RWPE2 (cell line): ENCODE results near the gene DECR2.
A peak's percentile ranks its signal among the peaks of the same experiment; 100 is the strongest.

Source experiments
- ATAC-seq: fragments of 200-7000 bp; cut with Tn5 transposase; 3 replicates; pipeline ENCODE4 v1.9.1; 2021; ENCODE audit warnings: low read depth
- DNase-seq: peaks from one replicate; pipeline ENCODE4 v3.0.0-alpha.2; 2020; ENCODE audit warnings: low spot score
- H3K27ac ChIP-seq: fragments of 450-650 bp; 2 replicates; pipeline ENCODE4 v1.5.1; 2017; ENCODE audit warnings: mild to moderate bottlenecking; ENCODE audit not compliant: poor library complexity, severe bottlenecking
- H3K27me3 ChIP-seq: fragments of 250-450 bp; sonication (Bioruptor Pico); 2 replicates; pipeline ENCODE4 v1.5.1; 2021; ENCODE audit warnings: mild to moderate bottlenecking, moderate library complexity; ENCODE audit not compliant: insufficient read depth, poor library complexity, severe bottlenecking
- H3K36me3 ChIP-seq: fragments of 250-450 bp; sonication (Bioruptor Pico); 2 replicates; pipeline ENCODE4 v1.5.1; 2020; ENCODE audit warnings: low read depth, mild to moderate bottlenecking, moderate library complexity
- H3K4me1 ChIP-seq: fragments of 250-450 bp; sonication (Bioruptor Pico); 2 replicates; pipeline ENCODE4 v1.5.1; 2021; ENCODE audit warnings: mild to moderate bottlenecking, moderate library complexity; ENCODE audit not compliant: insufficient read depth, poor library complexity, severe bottlenecking
- H3K4me3 ChIP-seq: fragments of 250-450 bp; sonication (Bioruptor Pico); 2 replicates; pipeline ENCODE4 v1.5.1; 2021; ENCODE audit warnings: mild to moderate bottlenecking, moderate library complexity; ENCODE audit not compliant: severe bottlenecking
- H3K9me3 ChIP-seq: fragments of 250-450 bp; sonication (Bioruptor Pico); 2 replicates; pipeline ENCODE4 v1.5.1; 2021; ENCODE audit warnings: mild to moderate bottlenecking, moderate library complexity; ENCODE audit not compliant: severe bottlenecking
- TF ChIP-seq, protein P1 (sequence below): fragments of 450-650 bp; IDR thresholded peaks from one replicate; pipeline ENCODE4 v1.5.1; 2017; ENCODE audit warnings: mild to moderate bottlenecking, moderate library complexity; ENCODE audit not compliant: poor library complexity, severe bottlenecking

The DECR2 gene

DNA sequence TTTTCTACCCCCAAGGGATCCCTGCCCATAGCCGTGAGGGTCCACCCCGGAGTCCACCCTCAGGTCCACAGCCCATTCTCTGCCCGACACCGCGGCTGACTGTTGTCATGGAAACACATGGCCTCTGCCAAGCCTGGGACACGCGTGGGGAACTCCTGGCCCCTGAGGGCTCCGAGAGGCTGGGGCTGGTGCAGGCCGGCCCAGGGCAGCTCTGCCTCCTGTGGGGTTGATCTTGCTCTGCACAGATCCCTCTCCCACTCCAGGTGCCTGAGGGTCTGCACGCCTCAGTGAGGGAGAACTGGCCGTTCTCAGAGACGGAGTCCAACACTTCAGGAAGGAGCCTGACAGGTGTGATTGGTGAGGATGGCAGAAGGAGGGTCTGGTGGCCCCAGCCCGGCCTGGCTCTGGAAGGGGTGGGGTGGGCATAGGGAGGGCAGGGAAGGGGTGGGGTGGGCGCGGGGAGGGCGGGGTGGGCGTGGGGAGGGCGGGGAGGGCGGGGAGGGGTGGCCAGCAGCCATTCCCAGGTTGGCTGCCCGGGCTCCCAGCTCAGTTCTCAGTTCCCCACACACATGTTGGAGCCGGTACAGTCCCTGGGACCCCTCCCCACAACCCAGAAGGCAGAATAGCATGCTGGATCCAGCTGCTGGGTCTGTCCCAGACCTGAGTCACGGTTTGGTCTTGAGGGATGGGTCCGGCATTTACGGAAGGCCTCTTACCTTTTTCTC, 37.8 kb upstream of the DECR2 start:
- Histone ChIP-seq H3K27me3 (no peaks in the 10 kb centered on the region), H3K9me3 (no peaks in the 10 kb centered on the region), H3K4me3 (no peak overlapping the region), H3K4me1 (no peaks in the 10 kb centered on the region), H3K36me3 (peaks cover 19% of the 10 kb centered on the region), H3K27ac (no peak overlapping the region)
- TF ChIP-seq, protein P1, sequence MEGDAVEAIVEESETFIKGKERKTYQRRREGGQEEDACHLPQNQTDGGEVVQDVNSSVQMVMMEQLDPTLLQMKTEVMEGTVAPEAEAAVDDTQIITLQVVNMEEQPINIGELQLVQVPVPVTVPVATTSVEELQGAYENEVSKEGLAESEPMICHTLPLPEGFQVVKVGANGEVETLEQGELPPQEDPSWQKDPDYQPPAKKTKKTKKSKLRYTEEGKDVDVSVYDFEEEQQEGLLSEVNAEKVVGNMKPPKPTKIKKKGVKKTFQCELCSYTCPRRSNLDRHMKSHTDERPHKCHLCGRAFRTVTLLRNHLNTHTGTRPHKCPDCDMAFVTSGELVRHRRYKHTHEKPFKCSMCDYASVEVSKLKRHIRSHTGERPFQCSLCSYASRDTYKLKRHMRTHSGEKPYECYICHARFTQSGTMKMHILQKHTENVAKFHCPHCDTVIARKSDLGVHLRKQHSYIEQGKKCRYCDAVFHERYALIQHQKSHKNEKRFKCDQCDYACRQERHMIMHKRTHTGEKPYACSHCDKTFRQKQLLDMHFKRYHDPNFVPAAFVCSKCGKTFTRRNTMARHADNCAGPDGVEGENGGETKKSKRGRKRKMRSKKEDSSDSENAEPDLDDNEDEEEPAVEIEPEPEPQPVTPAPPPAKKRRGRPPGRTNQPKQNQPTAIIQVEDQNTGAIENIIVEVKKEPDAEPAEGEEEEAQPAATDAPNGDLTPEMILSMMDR, result no peak
- DNase-seq, result peak; percentile 66
- ATAC-seq, result no peak

GRCh38 chr16:364595-365491, 36.8 kb upstream of the DECR2 start:
- TF ChIP-seq, protein P1, result no peak
- DNase-seq (peak; percentile 58), ATAC-seq (no peak)
- peaks cover 22% of the 10 kb centered on the region for H3K36me3 ChIP-seq
- H3K4me3 ChIP-seq, result no peak overlapping the region
- H3K27ac ChIP-seq, result no peak overlapping the region
- H3K4me1 ChIP-seq, result no peaks in the 10 kb centered on the region
- H3K9me3 ChIP-seq, result no peaks in the 10 kb centered on the region
- no peaks in the 10 kb centered on the region for H3K27me3 ChIP-seq

DNA sequence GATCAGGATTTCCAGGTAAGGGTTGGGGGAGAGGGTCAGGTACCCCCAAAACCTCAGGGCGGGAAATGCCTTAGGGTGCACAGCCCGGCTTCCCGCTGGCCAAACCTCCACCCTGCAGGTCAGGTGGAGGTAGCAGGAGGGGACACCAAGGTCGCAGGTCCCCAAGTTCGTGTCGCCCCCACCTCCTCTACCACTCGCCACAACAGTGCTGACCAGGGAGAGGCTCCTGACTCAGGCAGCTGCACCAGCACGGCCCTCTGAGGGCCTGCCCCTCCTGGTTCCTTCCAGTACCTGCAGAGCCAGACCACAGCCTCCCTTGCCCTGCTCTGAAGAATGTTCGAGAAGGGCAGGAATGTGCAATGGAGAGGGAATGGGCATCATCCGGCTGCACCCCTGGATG, 35.2 kb upstream of the DECR2 start:
- Histone ChIP-seq H3K4me1 (peaks cover 2% of the 10 kb centered on the region), H3K27ac (no peak overlapping the region), H3K4me3 (no peak overlapping the region), H3K36me3 (peaks cover 22% of the 10 kb centered on the region), H3K27me3 (no peaks in the 10 kb centered on the region), H3K9me3 (no peaks in the 10 kb centered on the region)
- DNase-seq (peak; percentile 51), ATAC-seq (no peak)
- TF ChIP-seq, protein P1, result no peak

GRCh38 chr16:367333-367903, 34.3 kb upstream of the DECR2 start:
- H3K9me3 ChIP-seq, result no peaks in the 10 kb centered on the region
- H3K4me1 ChIP-seq, result peaks cover 2% of the 10 kb centered on the region
- H3K4me3 ChIP-seq, result no peak overlapping the region
- peaks cover 22% of the 10 kb centered on the region for H3K36me3 ChIP-seq
- no peak for ATAC-seq
- TF ChIP-seq, protein P1, result no peak
- H3K27me3 ChIP-seq, result no peaks in the 10 kb centered on the region
- peak; percentile 62 for DNase-seq
- no peak overlapping the region for H3K27ac ChIP-seq
